ENCODE data around the gene TP63.

Gene TP63

DNA sequence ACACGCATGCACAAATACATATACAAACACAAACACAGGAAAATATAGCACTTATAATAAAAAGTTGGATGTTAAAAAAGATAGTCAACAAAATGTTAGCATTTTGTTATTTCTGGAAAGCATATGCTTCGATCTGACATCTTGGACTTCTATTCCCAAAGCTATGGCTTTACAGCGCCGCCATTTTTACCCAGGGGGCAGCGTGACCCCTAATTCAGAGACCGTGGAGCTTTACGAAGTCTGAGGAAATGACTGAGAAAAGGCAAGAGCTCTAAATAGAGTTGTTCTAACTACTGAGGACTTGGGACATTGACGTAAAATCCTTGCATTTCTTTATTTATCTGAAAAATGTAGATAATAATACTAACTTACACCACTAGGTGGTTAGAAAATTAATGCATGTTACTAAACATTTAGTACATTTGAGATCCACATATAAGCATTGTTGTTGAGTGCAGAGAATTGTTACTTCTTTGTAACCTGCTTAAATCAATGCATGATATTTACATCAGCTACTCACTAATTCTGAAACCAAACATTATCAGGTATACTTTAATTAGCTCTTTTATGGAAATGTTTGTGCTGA is 155.4 kb downstream of the TP63 start:
- DNase-seq = no peak

DNA sequence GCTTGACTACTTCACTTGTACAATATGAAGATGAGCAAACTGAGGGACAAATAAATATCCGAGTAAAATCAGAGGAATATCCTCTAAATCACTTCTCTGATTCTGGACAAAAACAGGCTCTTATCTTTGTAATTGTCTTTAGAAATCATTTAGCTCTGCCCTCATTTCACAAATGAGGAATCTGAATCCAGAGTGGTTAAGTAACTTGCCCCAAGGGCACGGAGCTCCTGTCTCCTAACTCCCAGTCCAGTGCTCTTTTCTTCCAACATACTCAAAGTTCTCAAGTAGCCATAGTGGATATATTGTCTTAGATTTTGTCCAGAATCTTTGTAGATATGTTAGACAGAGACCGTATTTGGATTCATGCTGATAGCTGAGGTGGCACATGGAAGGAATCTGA is 156.0 kb downstream of the TP63 start:
- no peak for DNase-seq

DNA sequence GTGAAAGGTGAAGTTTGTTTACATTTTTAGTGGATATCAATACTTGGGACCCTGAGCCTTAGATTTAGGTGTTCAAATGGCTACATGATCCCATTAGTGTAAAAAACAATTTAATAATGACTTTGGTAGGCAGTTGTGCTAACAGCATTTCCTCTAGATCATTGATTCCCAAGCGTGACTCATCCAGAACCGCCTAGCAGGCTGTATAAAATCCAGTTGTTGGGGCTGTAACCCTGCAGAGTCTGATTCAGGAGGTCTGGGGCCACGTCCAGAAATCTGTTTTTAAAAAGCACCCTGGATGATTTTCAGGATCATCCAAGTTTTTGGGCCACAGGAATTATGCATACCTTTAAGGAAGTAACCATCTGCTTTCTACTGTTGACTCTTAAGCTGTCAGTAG is 156.4 kb downstream of the TP63 start:
- peak; percentile 53 for DNase-seq

DNA sequence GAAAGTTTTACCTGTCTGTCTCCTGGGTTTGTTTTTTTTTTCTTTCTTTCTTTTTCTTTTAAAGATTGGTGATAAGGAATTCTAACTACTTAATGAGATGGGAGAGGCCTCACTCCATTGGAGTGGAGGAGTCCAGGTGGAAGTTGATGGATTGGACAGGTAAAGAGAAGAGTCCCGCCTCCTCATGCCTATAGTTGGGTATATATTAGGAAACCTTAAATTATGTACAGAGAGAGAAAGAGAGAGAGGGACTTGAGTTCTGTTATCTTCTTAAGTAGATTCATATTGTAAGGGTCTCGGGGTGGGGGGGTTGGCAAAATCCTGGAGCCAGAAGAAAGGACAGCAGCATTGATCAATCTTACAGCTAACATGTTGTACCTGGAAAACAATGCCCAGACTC is 158.2 kb downstream of the TP63 start:
- no peak for DNase-seq

DNA sequence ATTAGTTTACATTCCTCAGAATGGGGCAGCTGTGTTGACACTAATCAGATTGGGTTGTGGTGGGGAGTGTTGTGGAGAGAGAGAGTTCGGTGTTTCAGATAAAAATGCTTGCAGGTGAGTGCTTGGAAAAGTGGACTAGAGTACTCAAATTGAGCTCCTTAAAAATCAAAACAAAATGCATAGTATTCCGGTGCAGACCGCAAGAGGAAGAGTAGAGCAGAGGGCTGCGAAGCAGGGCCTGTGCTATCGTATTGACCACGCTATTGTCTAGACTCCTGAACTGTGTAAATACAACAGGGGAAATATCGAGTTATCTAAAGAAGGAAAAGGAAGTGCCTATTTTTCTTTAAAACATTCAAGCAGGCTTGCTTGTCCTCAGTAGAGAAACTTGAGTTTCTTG is 159.5 kb downstream of the TP63 start:
- no peak for DNase-seq

DNA sequence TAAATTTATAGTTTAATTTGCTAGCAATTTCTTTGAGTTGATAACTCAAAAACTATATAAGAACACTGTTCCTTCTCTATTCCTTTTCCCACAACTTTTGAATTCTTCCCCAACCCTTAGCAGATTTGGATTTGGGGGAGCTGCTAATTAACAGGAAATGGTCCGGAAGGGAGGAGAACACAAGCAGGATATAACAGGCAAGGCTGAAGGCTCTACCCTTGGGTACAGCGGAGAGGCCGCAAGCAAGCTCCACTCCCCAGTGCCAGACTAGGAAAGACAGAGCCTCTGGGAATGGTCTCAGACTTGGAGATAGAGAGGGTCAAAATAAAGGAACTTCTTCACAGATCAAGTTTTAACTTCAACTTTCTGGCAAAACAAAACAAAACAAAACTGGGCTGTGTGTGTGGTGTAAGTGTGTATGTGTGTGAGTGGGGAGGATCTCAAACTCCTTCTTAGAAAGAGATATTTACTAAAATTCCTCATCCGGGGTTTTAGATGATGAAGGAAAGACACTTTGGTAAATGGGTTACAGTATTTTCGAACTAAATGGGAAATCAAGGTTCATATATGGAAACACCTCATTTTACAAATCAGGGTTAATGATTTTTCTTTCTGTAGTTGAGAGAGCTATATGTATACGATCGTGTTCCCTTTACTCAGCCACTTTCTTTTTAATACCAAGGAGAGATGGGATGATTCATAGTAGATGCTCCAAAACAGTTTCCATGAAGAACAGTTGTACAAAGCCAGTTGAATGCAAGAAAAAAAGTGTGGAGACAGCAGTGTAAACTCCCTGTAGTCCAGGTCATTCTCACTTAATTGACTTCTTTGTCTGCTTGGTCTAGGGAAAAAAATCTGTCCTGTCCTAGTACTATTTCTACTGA is 161.1 kb downstream of the TP63 start:
- no peak for DNase-seq

DNA sequence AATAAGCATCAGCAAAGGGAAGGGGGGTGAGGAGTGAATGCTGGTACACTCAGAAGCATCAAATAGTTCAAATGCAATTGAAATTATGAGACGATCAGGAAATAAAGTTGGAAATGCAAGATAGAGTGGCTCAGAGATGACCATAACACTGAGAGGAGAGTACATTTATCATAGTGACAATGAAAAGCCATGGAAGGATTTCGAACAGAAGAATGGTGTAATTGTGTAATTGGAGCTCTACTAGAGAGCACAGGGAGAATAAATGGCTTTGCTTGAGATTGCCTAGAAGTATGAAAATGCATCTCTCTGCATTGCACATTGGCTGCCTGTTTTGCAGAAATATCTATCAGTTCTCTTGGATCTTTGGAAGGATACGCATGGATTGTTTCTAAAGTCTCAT is 163.3 kb downstream of the TP63 start:
- no peak for DNase-seq

DNA sequence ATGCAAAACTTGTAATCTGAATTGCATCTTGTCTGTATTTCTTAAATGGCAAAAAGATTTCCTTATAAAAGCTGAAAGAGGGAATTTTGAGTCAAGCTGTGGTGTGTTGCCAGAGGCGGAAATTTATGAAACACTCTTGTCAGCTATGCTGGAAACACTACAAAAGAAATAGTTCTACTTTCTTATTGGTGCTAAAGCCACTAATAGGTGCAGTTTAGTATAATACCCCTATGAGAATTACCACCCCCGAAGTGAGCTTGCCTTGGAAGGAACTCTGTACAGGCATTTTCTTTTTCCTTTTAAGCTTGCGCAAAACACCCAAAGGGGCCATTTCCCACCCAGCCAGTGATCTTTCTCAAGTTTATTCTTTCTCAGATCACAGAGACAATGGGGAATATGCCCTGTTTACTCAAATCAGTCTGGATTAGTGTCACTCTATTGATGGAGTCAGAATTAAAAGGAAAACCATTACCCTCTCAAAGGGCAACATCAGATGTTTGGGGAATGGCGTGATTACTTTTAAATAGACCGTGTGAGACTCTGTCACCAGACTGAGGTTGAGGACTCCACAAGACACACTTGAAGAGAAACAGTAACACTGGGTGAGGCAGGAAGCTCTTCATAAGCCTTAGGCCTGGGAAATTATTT is 166.0 kb downstream of the TP63 start:
- DNase-seq = no peak

DNA sequence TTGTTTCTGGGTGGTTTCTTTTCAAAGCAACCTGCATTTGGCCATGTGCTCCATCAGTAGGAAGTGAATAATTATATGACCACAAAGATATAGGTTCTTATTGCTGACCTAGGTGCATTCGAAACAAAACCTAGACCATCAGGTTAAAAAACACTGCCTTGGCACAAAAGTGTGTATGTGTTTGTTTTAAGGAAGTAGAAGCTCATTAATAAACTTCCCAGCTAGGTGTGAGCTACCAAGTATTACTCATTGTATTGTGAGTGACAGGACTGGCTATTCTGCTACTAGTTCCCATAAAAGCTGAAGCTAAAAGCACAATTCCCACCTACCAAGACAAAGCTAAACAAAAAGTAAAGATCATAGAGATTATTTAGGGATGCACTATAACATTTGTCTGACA is 168.2 kb downstream of the TP63 start:
- DNase-seq = no peak

DNA sequence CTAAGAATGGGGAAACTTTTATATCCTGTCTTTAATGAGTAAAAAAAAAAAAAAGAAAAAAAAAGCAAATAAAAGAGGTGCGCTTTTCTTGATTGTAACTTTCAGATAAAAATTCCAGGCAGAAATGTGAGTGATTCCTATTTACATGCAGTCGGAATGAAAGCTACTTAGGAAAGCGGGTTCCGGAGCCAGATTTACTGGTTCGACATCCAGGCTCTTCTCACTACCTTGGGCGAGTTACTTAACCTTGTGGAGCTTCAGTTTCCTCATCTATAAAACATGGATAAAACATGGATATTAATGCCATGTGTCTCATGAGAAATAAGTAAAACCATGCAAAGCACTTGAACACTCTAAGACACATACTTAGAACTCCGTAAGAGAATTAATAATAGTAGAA is 169.2 kb downstream of the TP63 start:
- DNase-seq = no peak

DNA sequence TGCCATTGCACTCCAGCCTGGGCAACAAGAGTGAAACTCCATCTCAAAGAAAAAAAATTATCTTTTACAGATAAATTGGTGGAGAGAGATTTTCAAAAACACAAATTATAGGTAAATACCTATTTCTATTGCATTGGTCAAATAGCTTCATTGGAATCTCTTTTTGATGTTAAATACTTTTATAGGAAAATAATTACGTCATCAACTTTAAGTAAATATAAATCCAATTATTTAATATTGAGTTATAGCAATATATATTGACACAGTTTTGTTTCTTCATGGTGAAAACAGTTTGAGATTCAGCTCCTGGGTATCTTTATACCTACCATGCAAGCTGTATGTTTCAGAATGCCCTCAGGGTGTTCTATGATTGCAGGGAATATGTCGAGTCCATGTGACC is 172.1 kb downstream of the TP63 start:
- no peak for DNase-seq

DNA sequence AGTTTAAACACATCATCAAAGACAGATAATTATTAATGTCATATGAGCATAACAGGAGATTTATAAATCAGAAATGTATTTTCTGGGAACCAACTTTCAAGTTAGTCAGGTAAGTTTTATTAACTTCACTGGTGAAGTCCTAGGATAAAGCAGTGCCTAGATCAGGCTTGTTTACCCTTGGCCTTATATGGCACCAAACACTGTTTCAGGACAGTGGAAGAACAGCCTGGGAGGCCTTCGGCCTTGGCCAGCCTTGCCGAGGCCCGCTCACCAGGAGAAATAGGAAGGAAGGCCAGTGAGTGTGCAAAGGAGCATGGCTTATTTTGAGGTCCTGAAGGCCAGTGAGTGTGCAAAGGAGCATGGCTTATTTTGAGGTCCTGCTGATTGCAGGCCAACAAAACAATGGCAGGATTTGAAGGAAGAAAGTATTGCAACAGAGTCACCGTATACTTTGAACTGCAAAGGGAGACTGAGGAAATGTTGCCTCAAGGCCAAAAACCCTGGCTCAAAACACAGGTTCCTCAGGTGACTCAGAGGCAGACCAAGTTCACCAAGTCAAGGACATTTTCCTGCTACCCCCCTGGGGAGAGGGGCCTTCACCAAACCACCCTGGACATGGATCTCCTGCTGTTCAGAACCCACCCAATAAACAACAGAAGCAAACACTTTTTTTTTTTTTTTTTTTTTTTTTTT is 174.3 kb downstream of the TP63 start:
- DNase-seq = no peak

DNA sequence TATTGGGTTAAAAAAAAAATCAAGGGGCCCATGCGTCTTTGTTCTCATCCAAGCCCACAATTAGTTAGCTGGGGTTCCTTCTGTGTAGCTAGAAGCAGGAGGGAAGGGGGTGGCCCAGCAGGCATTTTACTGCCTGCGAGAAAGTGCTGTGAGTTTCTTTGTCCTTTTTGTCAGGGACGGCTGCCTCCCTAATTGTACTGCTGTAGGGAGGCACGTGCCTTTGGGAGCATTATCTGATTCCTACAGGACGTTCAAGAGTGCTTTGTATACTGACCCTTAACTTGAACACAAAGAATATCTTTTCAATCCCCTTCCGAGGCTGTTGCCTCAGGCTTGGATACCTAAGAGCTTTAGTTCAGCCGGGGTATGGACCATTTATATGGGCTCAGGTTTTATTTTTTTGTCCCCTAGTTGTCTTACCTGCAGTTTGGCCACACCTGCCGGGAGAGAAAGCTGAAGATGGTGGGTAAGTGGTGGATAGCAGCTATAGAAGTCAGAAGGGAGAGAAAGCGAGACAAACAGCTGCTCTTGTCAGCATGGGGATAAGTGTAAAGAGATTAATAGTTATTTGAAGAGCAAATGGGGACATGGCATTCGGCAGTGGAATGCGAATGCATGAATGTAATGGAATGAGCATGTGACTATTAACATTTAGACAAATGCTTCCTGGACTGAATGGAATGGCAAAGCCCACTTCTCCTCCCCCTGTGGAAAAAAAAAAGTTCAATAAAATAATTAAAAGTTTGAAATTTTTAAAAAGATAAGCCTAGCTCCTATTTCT is 175.2 kb downstream of the TP63 start:
- peak; percentile 72 for DNase-seq

DNA sequence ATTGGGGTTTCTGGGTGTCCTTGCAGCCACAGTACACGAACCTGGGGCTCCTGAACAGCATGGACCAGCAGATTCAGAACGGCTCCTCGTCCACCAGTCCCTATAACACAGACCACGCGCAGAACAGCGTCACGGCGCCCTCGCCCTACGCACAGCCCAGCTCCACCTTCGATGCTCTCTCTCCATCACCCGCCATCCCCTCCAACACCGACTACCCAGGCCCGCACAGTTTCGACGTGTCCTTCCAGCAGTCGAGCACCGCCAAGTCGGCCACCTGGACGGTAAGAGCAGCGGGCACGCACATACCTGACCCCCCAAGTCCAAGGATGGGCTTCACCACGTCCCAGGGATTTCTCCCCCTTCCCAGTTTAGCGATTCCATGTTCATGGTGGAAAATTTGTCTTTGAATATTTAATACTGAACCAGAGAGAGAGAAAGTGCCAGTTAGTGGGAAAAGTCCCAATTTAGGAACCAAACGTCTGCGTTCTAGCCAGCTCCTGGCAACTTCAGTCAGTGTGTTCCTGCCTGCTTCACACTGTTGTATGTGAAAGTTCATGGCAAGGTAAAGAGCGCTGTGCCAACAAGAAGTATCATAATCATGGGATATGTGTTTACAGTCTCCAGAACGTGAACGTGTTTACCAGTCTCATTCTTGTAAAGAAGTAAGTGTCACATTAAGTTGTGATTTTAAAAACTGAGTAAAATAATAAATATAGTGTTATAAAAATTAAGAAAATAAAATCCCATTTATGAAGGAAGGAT is 177.2 kb downstream of the TP63 start:
- no peak for DNase-seq

DNA sequence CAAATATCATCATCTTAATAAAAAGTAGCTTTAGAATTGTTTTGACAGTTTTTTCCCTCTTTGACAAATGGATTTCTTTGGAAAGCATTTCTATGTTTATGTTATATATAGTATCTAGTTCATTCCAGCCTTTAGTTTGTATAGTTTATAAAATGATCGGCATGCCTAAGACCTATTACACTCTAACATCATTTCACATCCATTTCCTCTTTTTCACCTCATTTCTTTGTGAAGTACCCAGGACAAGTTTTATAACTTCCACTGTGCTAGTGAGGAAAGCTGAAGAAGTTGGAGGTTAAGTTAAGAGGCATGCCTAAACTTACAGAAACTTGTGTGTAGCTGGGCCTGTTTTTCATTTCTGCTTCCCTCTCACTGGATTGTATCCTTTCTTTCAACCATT is 178.4 kb downstream of the TP63 start:
- DNase-seq = no peak

DNA sequence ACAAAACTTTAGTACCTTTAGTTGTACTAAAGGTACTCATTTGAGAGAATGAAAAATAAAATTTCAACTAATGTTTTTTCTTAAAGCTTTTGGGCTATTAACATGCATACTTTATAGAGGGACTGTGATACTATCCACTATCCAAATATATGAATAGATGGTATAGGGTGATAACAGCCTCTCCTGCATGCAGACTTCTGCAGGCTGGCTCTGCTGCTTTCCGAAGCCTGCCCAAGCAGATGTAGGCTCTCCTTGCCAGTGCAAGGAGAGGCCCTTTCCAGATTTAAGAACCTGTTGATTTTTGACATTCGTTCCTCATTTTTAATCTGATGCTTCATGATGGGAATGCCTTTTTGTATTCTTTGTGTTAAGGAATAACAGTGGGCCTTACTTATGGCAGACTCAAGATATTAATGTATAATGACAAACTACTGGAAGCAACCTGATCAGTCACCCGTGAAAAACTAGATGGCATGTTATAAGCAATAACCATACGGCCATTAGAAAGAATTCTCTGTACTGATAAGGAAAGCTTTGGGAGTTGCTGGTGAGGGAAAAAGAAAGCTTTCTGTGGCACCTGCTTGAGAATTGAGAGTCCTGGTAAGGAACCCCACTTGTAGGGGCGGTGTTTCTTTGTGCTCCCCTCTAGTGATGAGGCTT is 181.7 kb downstream of the TP63 start:
- DNase-seq = no peak

DNA sequence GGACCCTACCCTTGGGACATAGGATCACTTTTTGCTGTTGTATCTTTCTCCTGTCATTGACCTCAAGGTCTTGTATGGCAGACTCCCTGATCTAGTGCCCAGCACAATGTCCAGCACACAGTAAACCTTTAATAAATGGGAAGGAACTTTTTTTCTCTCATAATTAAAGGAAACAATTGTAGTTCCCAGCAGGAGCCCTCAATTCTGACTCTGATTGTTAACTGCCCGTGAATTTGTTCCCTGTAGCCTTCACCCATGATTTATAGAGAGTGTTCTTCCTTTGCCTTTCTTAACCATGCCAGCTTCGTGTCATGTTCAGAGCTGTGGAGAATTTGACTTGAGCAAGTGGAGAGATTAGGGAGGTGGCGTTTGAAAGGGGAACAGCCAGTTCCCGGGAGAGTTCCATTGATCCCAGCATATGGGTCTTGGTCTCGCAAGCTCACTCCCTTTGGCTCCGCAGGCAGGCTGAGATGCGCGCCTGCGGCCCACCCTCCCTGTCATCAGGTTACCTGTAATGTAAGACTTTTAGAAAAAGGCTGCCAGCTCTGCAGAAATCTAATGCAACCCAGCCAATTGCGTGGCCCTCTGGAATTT is 182.6 kb downstream of the TP63 start:
- DNase-seq = no peak

DNA sequence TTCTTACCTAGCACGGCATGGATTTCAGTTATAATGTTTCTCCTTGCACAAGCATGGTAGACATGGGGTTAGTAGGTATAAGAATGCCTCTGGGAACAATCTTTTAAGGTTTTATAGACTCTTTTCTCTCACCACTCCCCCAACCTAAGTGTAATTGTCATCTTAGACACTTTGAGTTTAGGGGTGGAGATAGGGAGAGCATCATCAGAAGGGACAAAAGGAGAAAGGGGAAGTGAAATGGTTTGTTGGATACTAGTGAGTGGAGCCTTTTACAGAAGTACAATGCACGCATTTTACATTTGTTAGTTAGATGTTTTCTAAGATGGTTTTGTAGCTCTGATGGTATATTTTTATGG is 189.2 kb downstream of the TP63 start:
- no peak for DNase-seq

DNA sequence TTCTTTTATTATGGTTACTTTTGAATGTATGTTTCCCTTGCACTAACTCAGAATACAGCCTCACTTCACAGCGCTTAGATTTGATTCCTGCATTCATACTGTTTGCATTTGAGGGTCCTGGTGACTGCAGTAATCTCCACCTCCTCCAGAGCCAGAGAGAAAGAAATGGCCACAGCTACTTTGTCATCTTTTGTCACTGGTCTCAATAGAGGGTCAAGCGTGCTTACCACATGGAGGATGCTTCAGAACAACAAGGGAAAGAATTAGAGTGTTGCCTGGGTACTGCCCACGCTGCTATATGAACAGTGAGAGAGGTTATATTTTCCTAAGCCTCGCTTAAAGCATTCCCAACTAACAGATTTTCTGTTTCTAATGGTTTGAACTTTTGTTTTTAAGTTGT is 190.1 kb downstream of the TP63 start:
- DNase-seq = no peak

DNA sequence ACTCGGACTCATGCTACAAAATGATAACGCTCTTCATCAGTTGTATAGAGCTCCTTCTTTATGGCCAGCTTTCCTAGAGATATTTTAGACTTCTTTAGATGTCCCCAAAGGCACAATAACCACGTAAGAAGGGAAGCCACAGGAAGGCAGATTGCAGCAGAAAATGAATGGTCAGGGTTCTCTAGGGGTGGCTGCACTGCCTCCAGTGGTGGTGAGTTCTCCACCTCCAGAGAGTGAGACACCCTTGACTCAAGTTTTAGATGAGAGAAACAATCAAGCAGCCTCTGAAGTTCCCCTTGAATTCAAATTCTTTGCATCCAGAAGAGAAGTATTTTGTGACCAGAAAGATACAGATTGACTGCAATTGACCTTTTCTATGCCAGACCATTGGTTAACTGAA is 191.5 kb downstream of the TP63 start:
- no peak for DNase-seq

DNA sequence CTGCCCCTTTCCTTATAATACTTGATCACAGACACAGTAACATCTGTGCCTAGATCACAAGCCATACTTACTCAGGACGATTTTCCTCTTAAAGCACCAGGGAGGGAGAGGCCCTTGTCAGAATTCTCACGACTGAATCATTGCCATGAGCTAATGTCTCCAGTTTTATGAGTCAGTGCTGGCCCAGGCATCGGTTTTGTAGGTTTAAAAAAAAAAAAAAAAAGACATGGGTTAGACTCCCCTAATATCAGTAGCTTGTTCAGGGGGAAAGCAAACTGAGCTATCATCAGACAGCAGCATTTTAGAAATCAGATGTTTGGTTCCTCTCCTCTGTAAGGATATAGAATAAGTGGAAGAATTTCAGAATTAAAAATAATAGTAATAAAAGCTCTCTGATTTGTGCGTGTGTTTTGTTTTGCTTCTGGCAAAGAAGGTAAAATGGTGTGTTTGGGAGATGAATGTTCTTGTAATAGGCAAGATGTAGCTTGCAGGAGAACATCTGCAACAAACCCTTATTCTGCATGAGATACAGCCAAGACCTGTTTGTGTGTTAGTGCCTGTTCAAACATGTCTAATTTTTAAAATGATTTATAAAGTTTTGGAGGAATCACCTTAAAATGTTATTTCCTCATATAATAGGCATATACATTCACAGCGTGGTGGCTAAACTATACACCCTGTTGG is 193.6 kb downstream of the TP63 start:
- DNase-seq = peak; percentile 92
